T-helper 1 cell (primary cell): ENCODE results near the gene TTC22.

ENCODE experiments used
- DNase-seq, 5 donors: peaks; one replicate each; pipeline ENCODE4 v3.0.0-alpha.2; 2012 to 2020

TTC22 gene

GRCh38 chr1:54806931-54807611, 5.9 kb upstream of the TTC22 start:
- DNase-seq = peak in 1 of 5 donors; percentile 62

GRCh38 chr1:54805981-54806381, 4.9 kb upstream of the TTC22 start:
- DNase-seq = no peak

GRCh38 chr1:54805466-54805865, 4.3 kb upstream of the TTC22 start:
- DNase-seq = no peak

- peak in 1 of 5 donors; percentile 60 for DNase-seq
Measured at GRCh38 chr1:54804471-54805132, 3.5 kb upstream of the TTC22 start.

GRCh38 chr1:54803761-54804470, 2.8 kb upstream of the TTC22 start:
- peak in 1 of 5 donors; percentile 61 for DNase-seq

GRCh38 chr1:54800041-54800898, 853 bp downstream of the TTC22 start:
- DNase-seq = no peak

GRCh38 chr1:54798769-54799641, 2.1 kb downstream of the TTC22 start:
- peak in 1 of 5 donors; percentile 89 for DNase-seq

- DNase-seq = no peak
Measured at GRCh38 chr1:54798206-54798605, 2.9 kb downstream of the TTC22 start.

GRCh38 chr1:54796902-54797301, 4.2 kb downstream of the TTC22 start:
- DNase-seq = no peak

GRCh38 chr1:54795841-54796468, 5.2 kb downstream of the TTC22 start:
- no peak for DNase-seq

- DNase-seq = no peak
Measured at GRCh38 chr1:54795356-54795665, 5.8 kb downstream of the TTC22 start.

- no peak for DNase-seq
Measured at GRCh38 chr1:54794451-54795355, 6.4 kb downstream of the TTC22 start.

GRCh38 chr1:54792686-54793282, 8.3 kb downstream of the TTC22 start:
- DNase-seq = no peak

- DNase-seq = peak in 1 of 5 donors; percentile 22
Measured at GRCh38 chr1:54791880-54792522, 9.1 kb downstream of the TTC22 start.

- DNase-seq = no peak
Measured at GRCh38 chr1:54788459-54788858, 12.7 kb downstream of the TTC22 start.

GRCh38 chr1:54787604-54788003, 13.5 kb downstream of the TTC22 start:
- DNase-seq = no peak

- DNase-seq = no peak
Measured at GRCh38 chr1:54786778-54787177, 14.3 kb downstream of the TTC22 start.

- DNase-seq = no peak
Measured at GRCh38 chr1:54784066-54784465, 17.1 kb downstream of the TTC22 start.

- DNase-seq = no peak
Measured at GRCh38 chr1:54782588-54782987, 18.5 kb downstream of the TTC22 start.
